IMR-90 (cell line): ENCODE data around the gene NPHP4. TPM values are rescaled to one million over a fixed set of nuclear protein-coding genes. Genes with fewer than 3 reads are reported as not detected.

Experiments
- ATAC-seq: fragments of 200-7000 bp; cut with Tn5 transposase; 2 replicates; pipeline ENCODE4 v1.9.1; 2020; ENCODE audit warnings: low read depth, mild to moderate bottlenecking, moderate library complexity
- BruUV-seq: library from RNA; stranded (reverse); fragments of 400-500 nt; replicated peaks from 2 replicates; lab custom pipeline; 2021; lab: Mats Ljungman, UMichigan
- CTCF ChIA-PET: fragments of 300-600 bp; formaldehyde crosslinking; extraction: SDS; loops from one replicate; lab custom pipeline; 2021; ENCODE audit warnings: antibody characterized with exemption; lab: Yijun Ruan, JAX
- POLR2A ChIA-PET: fragments of 300-600 bp; sonication (Branson Sonifier 250); formaldehyde crosslinking; loops from one replicate; lab custom pipeline; 2022; ENCODE audit warnings: antibody characterized with exemption; ENCODE audit not compliant: unreplicated experiment; lab: Charles Lee
- DNase-seq: peaks from one replicate; pipeline ENCODE4 v3.0.0; 2013
- H2AFZ ChIP-seq: replicated peaks from 2 replicates; pipeline ENCODE3; 2013; ENCODE audit warnings: low read length, mild to moderate bottlenecking; ENCODE audit not compliant: poor library complexity
- H2AK5ac ChIP-seq: 2 replicates; pipeline ENCODE4 v1.6.1; 2013; ENCODE audit warnings: low read depth, low read length, inconsistent platforms
- H2AK9ac ChIP-seq: replicated peaks from 2 replicates; pipeline ENCODE3; 2013; ENCODE audit warnings: mild to moderate bottlenecking, low read depth, low read length, moderate library complexity; ENCODE audit not compliant: poor library complexity
- H2BK120ac ChIP-seq: 2 replicates; pipeline ENCODE4 v1.6.1; 2013; ENCODE audit warnings: low read depth, low read length, inconsistent platforms
- H2BK15ac ChIP-seq: 3 replicates; pipeline ENCODE4 v1.6.1; 2013; ENCODE audit warnings: low read depth, low read length, inconsistent platforms
- H2BK20ac ChIP-seq: 2 replicates; pipeline ENCODE4 v1.6.1; 2013; ENCODE audit warnings: low read depth, mild to moderate bottlenecking, inconsistent platforms, low read length, moderate library complexity
- H2BK5ac ChIP-seq: 2 replicates; pipeline ENCODE4 v1.6.1; 2013; ENCODE audit warnings: mild to moderate bottlenecking, low read depth, low read length, inconsistent platforms; ENCODE audit not compliant: poor library complexity, severe bottlenecking
- H3K14ac ChIP-seq: replicated peaks from 2 replicates; pipeline ENCODE4 v1.6.1; 2013; ENCODE audit warnings: low read depth, low read length, inconsistent platforms
- H3K18ac ChIP-seq: 2 replicates; pipeline ENCODE4 v1.6.1; 2013; ENCODE audit warnings: low read depth, low read length, control low read depth
- H3K23ac ChIP-seq: 2 replicates; pipeline ENCODE4 v1.6.1; 2013; ENCODE audit warnings: low read depth, low read length, inconsistent platforms
- H3K27ac ChIP-seq: 2 replicates; pipeline ENCODE4 v1.5.1; 2013; ENCODE audit warnings: mild to moderate bottlenecking, control low read depth, low read length; ENCODE audit not compliant: insufficient read depth
- H3K27me3 ChIP-seq: 2 replicates; pipeline ENCODE4 v1.6.1; 2013; ENCODE audit warnings: low read length; ENCODE audit not compliant: control insufficient read depth, insufficient read depth
- H3K36me3 ChIP-seq: 2 replicates; pipeline ENCODE4 v1.6.1; 2013; ENCODE audit warnings: low read length, mixed read lengths; ENCODE audit not compliant: control insufficient read depth, insufficient read depth
- H3K4ac ChIP-seq: 2 replicates; pipeline ENCODE4 v1.6.1; 2013; ENCODE audit warnings: low read depth, low read length, inconsistent platforms
- H3K4me1 ChIP-seq: 2 replicates; pipeline ENCODE4 v1.6.1; 2013; ENCODE audit warnings: low read length, mixed read lengths; ENCODE audit not compliant: control insufficient read depth, insufficient read depth
- H3K4me2 ChIP-seq: 2 replicates; pipeline ENCODE4 v1.6.1; 2013; ENCODE audit warnings: low read depth, mild to moderate bottlenecking, control low read depth, low read length, moderate library complexity
- H3K4me3 ChIP-seq: 2 replicates; pipeline ENCODE4 v1.5.1; 2013; ENCODE audit warnings: low read depth, mild to moderate bottlenecking, control low read depth, low read length, moderate library complexity; ENCODE audit not compliant: insufficient read depth
- H3K56ac ChIP-seq: 2 replicates; pipeline ENCODE4 v1.6.1; 2013; ENCODE audit warnings: low read length, inconsistent platforms; ENCODE audit not compliant: insufficient read depth; ENCODE audit errors: extremely low read depth
- H3K79me1 ChIP-seq, 2 experiments: 2 replicates each; pipeline ENCODE4 v1.6.1; 2013; ENCODE audit warnings: low read length in 2 of 2, inconsistent platforms in 1 of 2, low read depth in 1 of 2
- H3K9ac ChIP-seq: 2 replicates; pipeline ENCODE4 v1.6.1; 2013; ENCODE audit warnings: low read depth, low read length, control low read depth
- H3K9me1 ChIP-seq: 2 replicates; pipeline ENCODE4 v1.6.1; 2013; ENCODE audit warnings: low read length, inconsistent platforms; ENCODE audit not compliant: insufficient read depth
- H3K9me3 ChIP-seq: 2 replicates; pipeline ENCODE4 v1.6.1; 2013; ENCODE audit warnings: low read length; ENCODE audit not compliant: control insufficient read depth, insufficient read depth
- H4K20me1 ChIP-seq: 2 replicates; pipeline ENCODE4 v1.6.1; 2013; ENCODE audit warnings: low read length, inconsistent platforms; ENCODE audit not compliant: insufficient read depth
- H4K5ac ChIP-seq: 2 replicates; pipeline ENCODE4 v1.6.1; 2013; ENCODE audit warnings: mild to moderate bottlenecking, low read depth, low read length, control low read depth
- H4K8ac ChIP-seq, 2 experiments: 2 replicates each; pipeline ENCODE4 v1.6.1; 2013; ENCODE audit warnings: low read depth in 2 of 2, low read length in 2 of 2, control low read depth in 1 of 2, inconsistent platforms in 1 of 2
- H4K91ac ChIP-seq: 2 replicates; pipeline ENCODE4 v1.6.1; 2013; ENCODE audit warnings: low read depth, low read length, inconsistent platforms; ENCODE audit not compliant: insufficient read depth
- BHLHE40 ChIP-seq: fragments of 150-350 bp; IDR thresholded peaks from 2 replicates; pipeline ENCODE4 v1.6.1; 2016; ENCODE audit warnings: mild to moderate bottlenecking, low read depth, low read length
- CEBPB ChIP-seq: IDR thresholded peaks from 2 replicates; pipeline ENCODE4 v1.6.1; 2012; ENCODE audit warnings: low read depth, low read length, improper control_type of control experiment
- CHD1 ChIP-seq: IDR thresholded peaks from 2 replicates; pipeline ENCODE4 v1.6.1; 2012; ENCODE audit warnings: low read depth, low read length, improper control_type of control experiment
- FOS ChIP-seq: fragments of 150-350 bp; IDR thresholded peaks from 2 replicates; pipeline ENCODE4 v1.6.1; 2016; ENCODE audit warnings: low read depth, low read length
- MAFK ChIP-seq: IDR thresholded peaks from 2 replicates; pipeline ENCODE4 v1.6.1; 2012; ENCODE audit warnings: low read depth, low read length, improper control_type of control experiment
- MAZ ChIP-seq: IDR thresholded peaks from 2 replicates; pipeline ENCODE4 v1.6.1; 2012; ENCODE audit warnings: low read depth, mild to moderate bottlenecking, low read length, improper control_type of control experiment, moderate library complexity, borderline replicate concordance
- MXI1 ChIP-seq: IDR thresholded peaks from 2 replicates; pipeline ENCODE4 v1.6.1; 2012; ENCODE audit warnings: low read depth, mild to moderate bottlenecking, low read length, moderate library complexity, borderline replicate concordance
- NFE2L2 ChIP-seq: fragments of 150-350 bp; IDR thresholded peaks from 2 replicates; pipeline ENCODE4 v1.6.1; 2016; ENCODE audit warnings: low read depth, mild to moderate bottlenecking, low read length
- POLR2A ChIP-seq: IDR thresholded peaks from 2 replicates; pipeline ENCODE4 v1.6.1; 2012; ENCODE audit warnings: mild to moderate bottlenecking, low read depth, low read length
- RAD21 ChIP-seq: IDR thresholded peaks from 2 replicates; pipeline ENCODE4 v1.6.1; 2012; ENCODE audit warnings: low read length, improper control_type of control experiment
- RCOR1 ChIP-seq: IDR thresholded peaks from 2 replicates; pipeline ENCODE4 v1.6.1; 2012; ENCODE audit warnings: mild to moderate bottlenecking, low read length, improper control_type of control experiment; ENCODE audit not compliant: insufficient replicate concordance
- RFX5 ChIP-seq: IDR thresholded peaks from 2 replicates; pipeline ENCODE4 v1.8.0; 2012; ENCODE audit warnings: low read depth, mild to moderate bottlenecking, low read length, moderate library complexity
- SMC3 ChIP-seq: fragments of 150-350 bp; IDR thresholded peaks from 2 replicates; pipeline ENCODE4 v1.6.1; 2016; ENCODE audit warnings: low read depth, mild to moderate bottlenecking, antibody characterized with exemption, low read length, moderate library complexity
- WGBS, 2 experiments: methylation state at CpG; one replicate each; pipeline versions ENCODE4 v1.1.5 to v1.1.7; 2013; ENCODE audit warnings: missing lambda C conversion rate in 2 of 2; ENCODE audit not compliant: insufficient read length in 1 of 2; ENCODE audit errors: extremely low coverage in 2 of 2; 5-methylcytosine and 5-hydroxymethylcytosine counted together
- dilution Hi-C: fragments of 300-500 bp; cut with HindIII; formaldehyde crosslinking; loops from one replicate; pipeline ENCODE4 v1.14.3; 2018; ENCODE audit warnings: low sequenced_read_pairs; ENCODE audit not compliant: unreplicated experiment
- in situ Hi-C: fragments of 300-500 bp; cut with MboI; formaldehyde crosslinking; loops from 3 replicates; pipeline ENCODE4 v1.14.3; 2019; ENCODE audit warnings: low sequenced_read_pairs, inconsistent platforms, mixed read lengths
- intact Hi-C: fragments of 100-400 bp; cut with micrococcal nuclease; formaldehyde crosslinking; loops from 2 replicates; pipeline ENCODE4 v1.10.0; 2022
- polyA plus RNA-seq, 3 experiments: library from polyadenylated mRNA; depleted of rRNA; stranded (reverse); fragments of >200 nt; gene quantifications; 2 replicates each; pipeline ENCODE4 v1.2.3, GENCODE V29; 2012; ENCODE audit warnings: low replicate concordance in 1 of 3
- total RNA-seq: library from RNA; depleted of rRNA; stranded (reverse); fragments of >200 nt; gene quantifications from 2 replicates; pipeline ENCODE4 v1.2.3, GENCODE V29; 2012
- TF ChIP-seq, protein P1 (sequence below): fragments of 150-350 bp; IDR thresholded peaks from 2 replicates; pipeline ENCODE4 v1.6.1; 2017; ENCODE audit warnings: mild to moderate bottlenecking, antibody characterized with exemption, low read length, low read depth
- TF ChIP-seq, protein P2 (sequence below): conservative IDR thresholded peaks from 2 replicates; pipeline ENCODE4 v1.5.1; 2012; ENCODE audit warnings: mild to moderate bottlenecking, low read depth, low read length, improper control_type of control experiment
- TF ChIP-seq, protein P3 (sequence below): fragments of 150-350 bp; IDR thresholded peaks from 2 replicates; pipeline ENCODE4 v1.6.1; 2016; ENCODE audit warnings: low read depth, mild to moderate bottlenecking, low read length, moderate library complexity, borderline replicate concordance

The NPHP4 gene
- total and polyA plus RNA-seq, 2 of the 4 experiments (the other 2 are of a cell fraction) = 2.0 to 5.5 TPM

DNA sequence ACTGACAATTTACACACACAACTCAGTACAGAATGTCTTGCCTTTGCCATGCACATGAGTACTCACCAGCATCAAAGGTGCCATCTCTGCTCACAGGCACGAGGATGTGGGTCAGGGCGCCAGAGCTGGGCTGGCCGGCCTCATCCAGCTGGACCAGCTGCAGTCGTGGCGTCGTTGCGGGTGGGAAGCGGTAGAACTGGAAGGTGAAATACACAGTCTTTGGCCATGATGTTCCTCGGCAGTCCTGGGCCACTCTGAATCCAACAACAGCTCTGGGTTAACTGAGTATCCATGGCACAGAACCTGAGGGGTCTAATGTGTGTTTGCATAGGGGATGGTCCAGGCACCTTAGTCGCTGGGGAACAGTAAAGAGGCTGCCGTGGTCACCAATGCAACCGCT lies 87.7 kb downstream of the NPHP4 start:
- H3K56ac ChIP-seq = no peak overlapping the region
- H4K8ac ChIP-seq = no peak overlapping the region
- H4K5ac ChIP-seq = no peak overlapping the region
- H3K27ac ChIP-seq = no peak overlapping the region
- H4K20me1 ChIP-seq = no peaks in the 10 kb centered on the region
- WGBS, 2 experiments = 94% methylated on average over 5 of the region's 12 CpGs; no CpG with 5 or more reads in 1 of the 2 experiments
- 0 out of 2 replicates have a peak, but pooled peaks cover 5% of the 10 kb centered on the region for H3K9me1 ChIP-seq
- no peak overlapping the region for H4K91ac ChIP-seq
- POLR2A ChIA-PET = no interaction called here
- no peak overlapping the region for H2AK9ac ChIP-seq
- TF ChIP-seq, protein P1, sequence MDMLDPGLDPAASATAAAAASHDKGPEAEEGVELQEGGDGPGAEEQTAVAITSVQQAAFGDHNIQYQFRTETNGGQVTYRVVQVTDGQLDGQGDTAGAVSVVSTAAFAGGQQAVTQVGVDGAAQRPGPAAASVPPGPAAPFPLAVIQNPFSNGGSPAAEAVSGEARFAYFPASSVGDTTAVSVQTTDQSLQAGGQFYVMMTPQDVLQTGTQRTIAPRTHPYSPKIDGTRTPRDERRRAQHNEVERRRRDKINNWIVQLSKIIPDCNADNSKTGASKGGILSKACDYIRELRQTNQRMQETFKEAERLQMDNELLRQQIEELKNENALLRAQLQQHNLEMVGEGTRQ = no peak
- TF ChIP-seq RAD21 = no peak
- no peak for TF ChIP-seq POLR2A
- no peak for TF ChIP-seq MXI1
- TF ChIP-seq CEBPB = no peak
- no peak for TF ChIP-seq RCOR1
- TF ChIP-seq MAFK = no peak
- TF ChIP-seq, protein P2, sequence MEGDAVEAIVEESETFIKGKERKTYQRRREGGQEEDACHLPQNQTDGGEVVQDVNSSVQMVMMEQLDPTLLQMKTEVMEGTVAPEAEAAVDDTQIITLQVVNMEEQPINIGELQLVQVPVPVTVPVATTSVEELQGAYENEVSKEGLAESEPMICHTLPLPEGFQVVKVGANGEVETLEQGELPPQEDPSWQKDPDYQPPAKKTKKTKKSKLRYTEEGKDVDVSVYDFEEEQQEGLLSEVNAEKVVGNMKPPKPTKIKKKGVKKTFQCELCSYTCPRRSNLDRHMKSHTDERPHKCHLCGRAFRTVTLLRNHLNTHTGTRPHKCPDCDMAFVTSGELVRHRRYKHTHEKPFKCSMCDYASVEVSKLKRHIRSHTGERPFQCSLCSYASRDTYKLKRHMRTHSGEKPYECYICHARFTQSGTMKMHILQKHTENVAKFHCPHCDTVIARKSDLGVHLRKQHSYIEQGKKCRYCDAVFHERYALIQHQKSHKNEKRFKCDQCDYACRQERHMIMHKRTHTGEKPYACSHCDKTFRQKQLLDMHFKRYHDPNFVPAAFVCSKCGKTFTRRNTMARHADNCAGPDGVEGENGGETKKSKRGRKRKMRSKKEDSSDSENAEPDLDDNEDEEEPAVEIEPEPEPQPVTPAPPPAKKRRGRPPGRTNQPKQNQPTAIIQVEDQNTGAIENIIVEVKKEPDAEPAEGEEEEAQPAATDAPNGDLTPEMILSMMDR = no peak
- TF ChIP-seq BHLHE40 = no peak
- no peak for TF ChIP-seq RFX5
- TF ChIP-seq SMC3 = no peak
- no peak for TF ChIP-seq FOS
- TF ChIP-seq CHD1 = no peak
- TF ChIP-seq MAZ = no peak
- no peak for TF ChIP-seq NFE2L2
- TF ChIP-seq, protein P3, sequence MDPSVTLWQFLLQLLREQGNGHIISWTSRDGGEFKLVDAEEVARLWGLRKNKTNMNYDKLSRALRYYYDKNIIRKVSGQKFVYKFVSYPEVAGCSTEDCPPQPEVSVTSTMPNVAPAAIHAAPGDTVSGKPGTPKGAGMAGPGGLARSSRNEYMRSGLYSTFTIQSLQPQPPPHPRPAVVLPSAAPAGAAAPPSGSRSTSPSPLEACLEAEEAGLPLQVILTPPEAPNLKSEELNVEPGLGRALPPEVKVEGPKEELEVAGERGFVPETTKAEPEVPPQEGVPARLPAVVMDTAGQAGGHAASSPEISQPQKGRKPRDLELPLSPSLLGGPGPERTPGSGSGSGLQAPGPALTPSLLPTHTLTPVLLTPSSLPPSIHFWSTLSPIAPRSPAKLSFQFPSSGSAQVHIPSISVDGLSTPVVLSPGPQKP = no peak
- BruUV-seq = no TSS peak
- H3K9ac ChIP-seq = no peak overlapping the region
- H3K4me1 ChIP-seq = no peaks in the 10 kb centered on the region
- intact Hi-C loops = no loop called here
- no peak overlapping the region for H3K18ac ChIP-seq
- H3K79me1 ChIP-seq = no peaks in the 10 kb centered on the region
- no peak overlapping the region for H3K4me3 ChIP-seq
- no peak overlapping the region for H3K4ac ChIP-seq
- no peak overlapping the region for H3K23ac ChIP-seq
- ATAC-seq (no peak), DNase-seq (no peak)
- no peak overlapping the region for H2BK20ac ChIP-seq
- dilution Hi-C loops = no loop called here
- H2BK120ac ChIP-seq = no peak overlapping the region
- no peaks in the 10 kb centered on the region for H3K9me3 ChIP-seq
- H2BK5ac ChIP-seq = no peak overlapping the region
- no peak overlapping the region for H3K14ac ChIP-seq
- H2BK15ac ChIP-seq = no peak overlapping the region
- in situ Hi-C loops = loop anchor here (25.0 kb wide), 1 partner anchor 1992 kb away; the partner anchor contains the start of gene C1orf174
- H3K36me3 ChIP-seq = peaks cover 11% of the 10 kb centered on the region
- CTCF ChIA-PET = interaction anchor here (1.2 kb wide), 1 partner anchor 11 kb away, joined by 3 read pairs; no protein-coding TSS in a partner anchor
- H3K4me2 ChIP-seq = no peak overlapping the region
- H3K27me3 ChIP-seq = no peaks in the 10 kb centered on the region
- H2AK5ac ChIP-seq = no peak overlapping the region
- no peak overlapping the region for H2AFZ ChIP-seq
